GM23338 (cell line): Measurements from ENCODE around the gene CTNNBIP1. TPM values are rescaled to one million over a fixed set of nuclear protein-coding genes. Genes with fewer than 3 reads are reported as not detected.

Source experiments
- ATAC-seq: fragments of 200-7000 bp; cut with Tn5 transposase; 3 replicates; pipeline ENCODE4 v1.9.1; 2020
- DNase-seq: peaks from one replicate; pipeline ENCODE4 v3.0.0-alpha.2; 2015; ENCODE audit warnings: low spot score
- H2AFZ ChIP-seq: fragments of 200-600 bp; sonication (generic); 2 replicates; pipeline ENCODE4 v1.8.0; 2016; ENCODE audit warnings: antibody characterized with exemption, mild to moderate bottlenecking, moderate library complexity
- H3F3A ChIP-seq: fragments of 200-600 bp; sonication (generic); replicated peaks from 2 replicates; pipeline ENCODE4 v1.8.0; 2017; ENCODE audit warnings: antibody characterized with exemption, mixed run types, low read depth
- H3K27ac ChIP-seq: fragments of 200-600 bp; sonication (generic); 2 replicates; pipeline ENCODE4 v1.6.1; 2016; ENCODE audit warnings: low read depth
- H3K27me3 ChIP-seq: fragments of 200-600 bp; sonication (generic); 2 replicates; pipeline ENCODE4 v1.8.0; 2016; ENCODE audit warnings: mild to moderate bottlenecking, mixed run types, moderate library complexity; ENCODE audit not compliant: insufficient read depth
- H3K36me3 ChIP-seq: fragments of 200-600 bp; sonication (generic); 2 replicates; pipeline ENCODE4 v1.8.0; 2016; ENCODE audit warnings: mild to moderate bottlenecking; ENCODE audit not compliant: insufficient read depth
- H3K4me1 ChIP-seq: fragments of 200-600 bp; sonication (generic); 2 replicates; pipeline ENCODE4 v1.8.0; 2016; ENCODE audit warnings: mild to moderate bottlenecking, moderate library complexity; ENCODE audit not compliant: insufficient read depth
- H3K4me2 ChIP-seq: fragments of 200-600 bp; sonication (generic); 2 replicates; pipeline ENCODE4 v1.7.1; 2017; ENCODE audit warnings: mixed run types
- H3K4me3 ChIP-seq: fragments of 200-600 bp; sonication (generic); 2 replicates; pipeline ENCODE4 v1.6.1; 2016; ENCODE audit warnings: mixed run types
- H3K79me2 ChIP-seq: fragments of 200-600 bp; sonication (generic); replicated peaks from 2 replicates; pipeline ENCODE4 v1.8.0; 2017; ENCODE audit warnings: mild to moderate bottlenecking; ENCODE audit not compliant: insufficient read depth
- H3K9me2 ChIP-seq: fragments of 200-600 bp; sonication (generic); 2 replicates; pipeline ENCODE4 v1.8.0; 2017; ENCODE audit not compliant: insufficient read depth
- H4K20me1 ChIP-seq: fragments of 200-600 bp; sonication (generic); replicated peaks from 2 replicates; pipeline ENCODE4 v1.8.0; 2017; ENCODE audit warnings: mild to moderate bottlenecking; ENCODE audit not compliant: insufficient read depth
- H3K27ac Mint-ChIP-seq: 2 replicates; pipeline ENCODE4 v1.8.0; 2020; ENCODE audit warnings: inconsistent platforms, mild to moderate bottlenecking, moderate library complexity, mixed read lengths
- H3K27me3 Mint-ChIP-seq: 3 replicates; pipeline ENCODE4 v1.8.0; 2022; ENCODE audit warnings: low read depth, mild to moderate bottlenecking, moderate library complexity, mixed read lengths, inconsistent platforms; ENCODE audit not compliant: insufficient read depth, poor library complexity
- H3K36me3 Mint-ChIP-seq: 3 replicates; pipeline ENCODE4 v1.8.0; 2021; ENCODE audit warnings: low read depth, mild to moderate bottlenecking, inconsistent platforms, moderate library complexity, mixed read lengths
- H3K4me1 Mint-ChIP-seq: 3 replicates; pipeline ENCODE4 v1.8.0; 2020; ENCODE audit warnings: mild to moderate bottlenecking, inconsistent platforms, mixed read lengths
- H3K4me3 Mint-ChIP-seq: 3 replicates; pipeline ENCODE4 v1.8.0; 2021; ENCODE audit warnings: moderate library complexity, mild to moderate bottlenecking, inconsistent platforms, mixed read lengths
- H3K9me3 Mint-ChIP-seq: 3 replicates; pipeline ENCODE4 v1.8.0; 2020; ENCODE audit warnings: moderate library complexity, mild to moderate bottlenecking, inconsistent platforms, mixed read lengths
- ETS1 ChIP-seq: IDR thresholded peaks from 2 replicates; pipeline ENCODE4 v1.6.1; 2016; ENCODE audit warnings: antibody characterized with exemption
- EZH2phosphoT487 ChIP-seq: fragments of 200-600 bp; sonication (generic); IDR thresholded peaks from one replicate; pipeline ENCODE4 v1.8.1; 2018; ENCODE audit warnings: antibody characterized with exemption; ENCODE audit not compliant: unreplicated experiment
- NANOG ChIP-seq: IDR thresholded peaks from 2 replicates; pipeline ENCODE4 v1.6.1; 2016; ENCODE audit warnings: antibody characterized with exemption, borderline replicate concordance
- POLR2AphosphoS5 ChIP-seq: IDR thresholded peaks from 2 replicates; pipeline ENCODE4 v1.6.1; 2016; ENCODE audit warnings: antibody characterized with exemption, low read depth
- STAT1 ChIP-seq: IDR thresholded peaks from one replicate; pipeline ENCODE4 v1.6.1; 2016; ENCODE audit warnings: antibody characterized with exemption; ENCODE audit not compliant: unreplicated experiment
- ZNF114 ChIP-seq: fragments of 250-450 bp; sonication (Bioruptor Pico); IDR thresholded peaks from 2 replicates; pipeline ENCODE4 v1.5.0; 2020; ENCODE audit warnings: mild to moderate bottlenecking, moderate library complexity
- ZNF462 ChIP-seq: fragments of 250-450 bp; sonication (Bioruptor Pico); IDR thresholded peaks from 2 replicates; pipeline ENCODE4 v1.5.0; 2020; ENCODE audit warnings: mild to moderate bottlenecking, moderate library complexity
- polyA plus RNA-seq: library from polyadenylated mRNA; unstranded; fragments of >200 nt; fragmentation: Nextera tagmentation; extraction: Ambion mirVana; gene quantifications from 2 replicates; pipeline ENCODE4 v1.2.1, GENCODE V29; 2016
- total RNA-seq: library from RNA; depleted of rRNA; stranded (reverse); fragments of >200 nt; shearing (Covaris generic); gene quantifications from 2 replicates; pipeline ENCODE4 v1.2.3, GENCODE V29; 2014
- TF ChIP-seq, protein P1 (sequence below): IDR thresholded peaks from one replicate; pipeline ENCODE4 v1.6.1; 2018; ENCODE audit warnings: antibody characterized with exemption; ENCODE audit not compliant: unreplicated experiment

Gene CTNNBIP1
- total and polyA plus RNA-seq, 2 experiments from 2014 or later: 30.3 to 55.1 TPM

DNA sequence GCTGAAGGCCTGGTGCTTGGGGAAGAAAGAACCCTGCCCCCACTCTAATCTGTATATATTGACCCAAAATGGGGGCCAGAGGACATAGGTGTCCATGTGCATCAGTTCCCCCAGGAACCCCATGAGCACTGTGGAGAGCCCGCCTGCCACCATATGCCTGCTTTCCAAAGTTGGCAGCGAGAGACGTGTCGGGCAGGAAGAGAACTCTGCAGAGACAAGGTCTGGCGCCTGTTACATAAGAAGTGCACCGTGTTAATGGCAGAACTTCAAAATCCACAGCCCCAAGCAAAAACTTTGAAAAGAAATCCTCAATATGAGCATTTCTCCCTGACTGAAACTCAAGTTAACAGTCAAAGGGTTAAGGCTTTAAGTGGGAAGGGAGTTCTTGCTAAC is 8.0 kb downstream of the CTNNBIP1 start:
- no peak for DNase-seq
- Mint-ChIP-seq H3K36me3 (no peaks in the 10 kb centered on the region), H3K27ac (no peak overlapping the region), H3K4me1 (peaks cover 10% of the 10 kb centered on the region; the same call in 2 of the 3 replicates), H3K27me3 (no peaks in the 10 kb centered on the region), H3K4me3 (no peak overlapping the region), H3K9me3 (no peaks in the 10 kb centered on the region)
- no peak overlapping the region for H2AFZ ChIP-seq
- no peak for ATAC-seq
- no peak overlapping the region for H3K4me2 ChIP-seq
- H4K20me1 ChIP-seq: peaks cover 10% of the 10 kb centered on the region
- H3K36me3 ChIP-seq: no peaks in the 10 kb centered on the region
- no peak overlapping the region for H3K27ac ChIP-seq
- H3K79me2 ChIP-seq: peaks cover 34% of the 10 kb centered on the region
- no peaks in the 10 kb centered on the region for H3K4me1 ChIP-seq
- H3K4me3 ChIP-seq: no peak overlapping the region
- no peaks in the 10 kb centered on the region for H3K27me3 ChIP-seq
- H3F3A ChIP-seq: peaks cover 4% of the 10 kb centered on the region; the same call in 1 of the 2 replicates
- TF ChIP-seq, protein P1, sequence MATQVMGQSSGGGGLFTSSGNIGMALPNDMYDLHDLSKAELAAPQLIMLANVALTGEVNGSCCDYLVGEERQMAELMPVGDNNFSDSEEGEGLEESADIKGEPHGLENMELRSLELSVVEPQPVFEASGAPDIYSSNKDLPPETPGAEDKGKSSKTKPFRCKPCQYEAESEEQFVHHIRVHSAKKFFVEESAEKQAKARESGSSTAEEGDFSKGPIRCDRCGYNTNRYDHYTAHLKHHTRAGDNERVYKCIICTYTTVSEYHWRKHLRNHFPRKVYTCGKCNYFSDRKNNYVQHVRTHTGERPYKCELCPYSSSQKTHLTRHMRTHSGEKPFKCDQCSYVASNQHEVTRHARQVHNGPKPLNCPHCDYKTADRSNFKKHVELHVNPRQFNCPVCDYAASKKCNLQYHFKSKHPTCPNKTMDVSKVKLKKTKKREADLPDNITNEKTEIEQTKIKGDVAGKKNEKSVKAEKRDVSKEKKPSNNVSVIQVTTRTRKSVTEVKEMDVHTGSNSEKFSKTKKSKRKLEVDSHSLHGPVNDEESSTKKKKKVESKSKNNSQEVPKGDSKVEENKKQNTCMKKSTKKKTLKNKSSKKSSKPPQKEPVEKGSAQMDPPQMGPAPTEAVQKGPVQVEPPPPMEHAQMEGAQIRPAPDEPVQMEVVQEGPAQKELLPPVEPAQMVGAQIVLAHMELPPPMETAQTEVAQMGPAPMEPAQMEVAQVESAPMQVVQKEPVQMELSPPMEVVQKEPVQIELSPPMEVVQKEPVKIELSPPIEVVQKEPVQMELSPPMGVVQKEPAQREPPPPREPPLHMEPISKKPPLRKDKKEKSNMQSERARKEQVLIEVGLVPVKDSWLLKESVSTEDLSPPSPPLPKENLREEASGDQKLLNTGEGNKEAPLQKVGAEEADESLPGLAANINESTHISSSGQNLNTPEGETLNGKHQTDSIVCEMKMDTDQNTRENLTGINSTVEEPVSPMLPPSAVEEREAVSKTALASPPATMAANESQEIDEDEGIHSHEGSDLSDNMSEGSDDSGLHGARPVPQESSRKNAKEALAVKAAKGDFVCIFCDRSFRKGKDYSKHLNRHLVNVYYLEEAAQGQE: no peak
- TF ChIP-seq ZNF114 (CRISPR knock-in tag): no peak
- no peak for TF ChIP-seq ETS1
- H3K9me2 ChIP-seq: no peaks in the 10 kb centered on the region; the same call in 1 of the 2 replicates

DNA sequence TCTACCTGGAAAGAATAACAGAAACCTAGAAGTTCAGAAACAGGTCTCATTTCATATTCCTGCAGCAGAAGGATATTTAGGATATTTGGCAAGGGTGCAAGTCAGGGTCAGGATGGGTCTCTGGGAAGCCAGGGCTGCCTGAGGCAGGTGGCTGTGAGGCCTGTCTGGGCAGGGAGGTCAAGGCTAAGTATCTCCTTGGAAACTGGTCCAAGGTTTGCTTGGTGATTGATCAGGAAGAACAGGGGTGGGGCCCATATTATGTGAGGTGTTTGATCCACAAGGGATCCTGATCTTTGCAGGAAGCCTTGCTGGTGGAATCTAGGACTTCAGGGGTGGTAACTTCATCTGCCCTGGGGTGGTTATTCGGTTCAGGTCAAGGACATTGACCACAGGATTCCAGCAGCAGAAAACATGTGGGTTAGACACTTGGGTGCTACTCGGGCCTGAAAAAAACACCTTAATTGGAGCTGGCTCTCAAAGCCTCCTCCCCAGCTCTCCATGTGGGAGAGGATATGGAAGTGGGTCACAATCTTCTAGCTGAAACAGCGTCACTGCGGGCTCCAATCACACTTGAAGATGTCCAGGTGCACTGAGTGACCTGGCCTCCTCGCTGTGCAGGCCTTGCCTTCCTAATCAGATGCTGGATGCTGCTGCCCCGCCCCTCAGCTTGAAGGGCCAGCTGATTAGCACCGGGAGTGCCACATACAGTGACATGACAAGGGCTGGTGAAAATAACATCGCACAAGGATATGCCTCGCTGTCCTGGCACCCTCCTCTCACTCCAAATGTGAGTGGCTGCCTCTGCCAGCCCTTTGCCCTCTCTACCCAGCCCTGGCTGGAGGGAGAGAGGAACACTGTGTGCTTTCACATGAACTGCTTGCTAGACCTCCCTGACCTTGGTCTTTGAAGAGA is 8.7 kb downstream of the CTNNBIP1 start:
- no peak overlapping the region for H3K27ac ChIP-seq
- TF ChIP-seq ZNF462 (CRISPR knock-in tag): no peak
- TF ChIP-seq STAT1: no peak
- no peak for TF ChIP-seq ZNF114 (CRISPR knock-in tag)
- no peak for TF ChIP-seq EZH2phosphoT487
- no peak for TF ChIP-seq POLR2AphosphoS5
- TF ChIP-seq NANOG: no peak
- peaks cover 34% of the 10 kb centered on the region for H3K79me2 ChIP-seq
- Mint-ChIP-seq H3K9me3 (no peaks in the 10 kb centered on the region), H3K27me3 (no peaks in the 10 kb centered on the region), H3K27ac (0 out of 2 replicates have a peak overlapping the region, but pooled peaks have one; percentile 23), H3K4me1 (peaks cover 10% of the 10 kb centered on the region; the same call in 2 of the 3 replicates), H3K4me3 (no peak overlapping the region), H3K36me3 (no peaks in the 10 kb centered on the region)
- peaks cover 4% of the 10 kb centered on the region; the same call in 1 of the 2 replicates for H3F3A ChIP-seq
- ATAC-seq (no peak), DNase-seq (no peak)
- no peaks in the 10 kb centered on the region for H3K4me1 ChIP-seq
- no peak overlapping the region for H2AFZ ChIP-seq
- H3K9me2 ChIP-seq: no peaks in the 10 kb centered on the region; the same call in 1 of the 2 replicates
- no peak overlapping the region for H3K4me3 ChIP-seq
- no peaks in the 10 kb centered on the region for H3K36me3 ChIP-seq
- H4K20me1 ChIP-seq: peaks cover 10% of the 10 kb centered on the region
- H3K4me2 ChIP-seq: no peak overlapping the region
- no peaks in the 10 kb centered on the region for H3K27me3 ChIP-seq
